Peyer's patch (tissue), 4 donors: ENCODE results near the gene ZNF407.

Experiments
- POLR2A ChIP-seq, 2 donors: fragments of 450-650 bp; IDR thresholded peaks; one replicate each; pipeline ENCODE4 v1.5.1; 2017; ENCODE audit warnings: antibody characterized with exemption in 2 of 2, mild to moderate bottlenecking in 2 of 2, moderate library complexity in 2 of 2
- TF ChIP-seq, protein P1 (sequence below), 6 experiments: fragments of 450-650 bp in 4 of 6; fragments of 200-600 bp in 2 of 6; sonication (generic) in 1 of 6; IDR thresholded peaks; one replicate each; pipeline ENCODE4 v1.5.1; 2017 to 2019; ENCODE audit warnings: antibody characterized with exemption in 6 of 6, mild to moderate bottlenecking in 3 of 6, moderate library complexity in 1 of 6

GRCh38 chr18:75110311-75110710 is 512.6 kb downstream of the ZNF407 start:
- TF ChIP-seq, protein P1, sequence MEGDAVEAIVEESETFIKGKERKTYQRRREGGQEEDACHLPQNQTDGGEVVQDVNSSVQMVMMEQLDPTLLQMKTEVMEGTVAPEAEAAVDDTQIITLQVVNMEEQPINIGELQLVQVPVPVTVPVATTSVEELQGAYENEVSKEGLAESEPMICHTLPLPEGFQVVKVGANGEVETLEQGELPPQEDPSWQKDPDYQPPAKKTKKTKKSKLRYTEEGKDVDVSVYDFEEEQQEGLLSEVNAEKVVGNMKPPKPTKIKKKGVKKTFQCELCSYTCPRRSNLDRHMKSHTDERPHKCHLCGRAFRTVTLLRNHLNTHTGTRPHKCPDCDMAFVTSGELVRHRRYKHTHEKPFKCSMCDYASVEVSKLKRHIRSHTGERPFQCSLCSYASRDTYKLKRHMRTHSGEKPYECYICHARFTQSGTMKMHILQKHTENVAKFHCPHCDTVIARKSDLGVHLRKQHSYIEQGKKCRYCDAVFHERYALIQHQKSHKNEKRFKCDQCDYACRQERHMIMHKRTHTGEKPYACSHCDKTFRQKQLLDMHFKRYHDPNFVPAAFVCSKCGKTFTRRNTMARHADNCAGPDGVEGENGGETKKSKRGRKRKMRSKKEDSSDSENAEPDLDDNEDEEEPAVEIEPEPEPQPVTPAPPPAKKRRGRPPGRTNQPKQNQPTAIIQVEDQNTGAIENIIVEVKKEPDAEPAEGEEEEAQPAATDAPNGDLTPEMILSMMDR (IDR thresholded peaks at IDR 0.05), result no peak
- TF ChIP-seq POLR2A (IDR thresholded peaks at IDR 0.05), result no peak
